HG03571 (cell line): ENCODE measurements around the gene LGI4.

Experiments used
- ATAC-seq: cut with Tn5 transposase; IDR thresholded peaks from one replicate; pipeline ENCODE4 v1.9.1; 2021; ENCODE audit not compliant: unreplicated experiment

Gene LGI4

DNA sequence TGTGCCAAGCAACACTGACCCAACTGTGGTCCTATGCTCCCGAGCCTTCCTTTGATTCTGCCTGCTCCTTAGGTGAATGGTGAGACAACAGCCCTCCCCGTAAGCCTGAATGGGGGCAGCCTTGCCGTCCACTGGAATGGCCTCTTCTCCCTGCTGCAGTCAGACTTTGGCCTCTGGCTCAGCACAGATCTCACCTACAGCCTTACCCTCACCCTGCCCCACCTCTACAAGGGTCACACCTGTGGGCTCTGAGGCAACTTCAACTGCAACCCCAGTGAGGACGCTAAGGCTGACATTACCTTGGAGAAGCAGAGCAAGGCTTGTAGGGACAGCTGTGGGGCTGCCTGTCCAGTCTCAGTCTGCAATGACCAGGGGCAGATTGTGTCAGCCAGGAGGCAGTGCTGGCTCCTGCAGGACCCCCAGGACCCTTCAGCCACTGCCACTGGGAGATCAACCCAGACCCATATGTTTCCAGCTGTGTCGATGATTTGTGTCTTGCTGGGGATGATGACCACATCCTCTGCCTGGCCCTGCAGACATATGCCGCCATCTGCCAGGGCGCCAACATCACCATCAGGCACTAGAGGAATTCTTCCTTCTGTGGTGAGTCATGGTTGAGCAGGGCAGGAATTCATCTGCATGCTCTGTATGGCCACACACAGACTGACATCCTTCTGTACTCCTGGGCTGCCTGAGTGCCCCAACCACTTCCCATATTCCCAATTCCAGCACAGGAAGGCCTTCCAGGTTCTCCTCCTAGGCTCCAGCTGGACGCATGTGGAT is 46.5 kb downstream of the LGI4 start:
- ATAC-seq = no peak

GRCh38 chr19:35087393-35087792 is 47.5 kb downstream of the LGI4 start:
- ATAC-seq = no peak

- ATAC-seq = no peak
Measured at GRCh38 chr19:35086455-35086854, 48.4 kb downstream of the LGI4 start.

- peak; percentile 54 for ATAC-seq
Measured at GRCh38 chr19:35085947-35086346, 48.9 kb downstream of the LGI4 start.

- no peak for ATAC-seq
Measured at GRCh38 chr19:35084509-35084762, 50.4 kb downstream of the LGI4 start.

DNA sequence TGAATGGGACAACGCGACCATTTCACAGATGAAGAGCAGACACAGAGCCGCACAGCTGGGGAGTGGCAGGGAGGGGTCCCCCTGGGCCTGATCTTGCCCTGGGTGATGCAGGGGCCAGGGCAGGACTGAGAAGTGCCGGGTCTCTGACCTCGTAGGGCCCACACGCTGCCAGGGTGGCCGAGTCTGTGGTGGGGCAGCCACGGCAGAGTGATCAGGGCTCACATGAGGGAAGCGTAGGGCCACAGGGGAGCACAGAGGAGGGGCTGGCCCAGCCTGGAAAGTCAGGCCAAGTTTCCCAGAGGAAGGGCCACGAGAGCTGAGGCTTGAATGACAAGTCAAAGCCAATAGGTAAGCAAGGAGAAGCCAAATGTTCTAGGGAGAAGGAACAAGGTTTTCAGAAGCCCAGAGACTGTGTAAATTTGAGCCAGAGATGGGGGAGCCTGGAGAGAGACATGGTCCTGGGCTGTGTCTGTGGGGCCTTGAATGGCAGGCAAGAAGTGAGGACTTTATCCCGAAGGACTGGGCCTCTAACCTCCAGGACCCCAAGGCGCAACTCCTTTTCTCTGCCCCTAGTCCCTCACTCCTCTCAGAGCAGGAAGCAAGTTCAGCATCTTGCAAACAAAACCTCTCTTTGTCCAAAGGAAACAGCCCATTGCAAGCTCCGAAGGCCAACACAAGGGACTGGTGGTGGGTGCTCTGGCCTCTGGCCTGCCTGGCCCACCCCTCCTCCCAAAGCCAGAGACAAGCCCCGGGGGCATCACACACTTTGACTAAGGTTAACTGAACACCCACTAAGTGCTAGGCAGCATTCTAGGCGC is 51.0 kb downstream of the LGI4 start:
- no peak for ATAC-seq

- no peak for ATAC-seq
Measured at GRCh38 chr19:35081201-35081600, 53.7 kb downstream of the LGI4 start.

GRCh38 chr19:35080613-35081170 is 54.2 kb downstream of the LGI4 start:
- ATAC-seq = no peak

GRCh38 chr19:35079826-35080225 is 55.0 kb downstream of the LGI4 start:
- ATAC-seq = no peak

GRCh38 chr19:35077411-35078223 is 57.2 kb downstream of the LGI4 start:
- ATAC-seq = no peak

DNA sequence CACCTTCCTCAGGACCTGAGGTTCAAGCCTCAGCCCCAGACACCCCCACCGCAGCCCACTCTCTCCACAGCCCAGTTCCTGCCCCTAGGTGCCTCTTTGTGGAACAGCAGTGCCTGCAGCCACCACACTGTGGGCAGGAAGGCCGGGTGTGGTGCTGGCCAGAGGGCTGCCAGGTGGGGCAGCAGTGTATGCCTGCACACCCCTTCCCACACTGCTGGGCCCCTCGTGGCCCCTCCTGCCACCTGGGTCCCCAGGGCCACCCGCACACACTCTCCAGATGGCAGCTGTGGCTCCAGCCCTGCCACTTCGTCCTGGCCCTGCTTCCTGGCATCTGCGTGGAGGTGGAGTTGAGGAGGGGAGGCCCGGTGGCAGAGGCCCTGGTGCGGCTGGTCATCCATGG is 58.2 kb downstream of the LGI4 start:
- no peak for ATAC-seq

- ATAC-seq = no peak
Measured at GRCh38 chr19:35076026-35076370, 58.9 kb downstream of the LGI4 start.

DNA sequence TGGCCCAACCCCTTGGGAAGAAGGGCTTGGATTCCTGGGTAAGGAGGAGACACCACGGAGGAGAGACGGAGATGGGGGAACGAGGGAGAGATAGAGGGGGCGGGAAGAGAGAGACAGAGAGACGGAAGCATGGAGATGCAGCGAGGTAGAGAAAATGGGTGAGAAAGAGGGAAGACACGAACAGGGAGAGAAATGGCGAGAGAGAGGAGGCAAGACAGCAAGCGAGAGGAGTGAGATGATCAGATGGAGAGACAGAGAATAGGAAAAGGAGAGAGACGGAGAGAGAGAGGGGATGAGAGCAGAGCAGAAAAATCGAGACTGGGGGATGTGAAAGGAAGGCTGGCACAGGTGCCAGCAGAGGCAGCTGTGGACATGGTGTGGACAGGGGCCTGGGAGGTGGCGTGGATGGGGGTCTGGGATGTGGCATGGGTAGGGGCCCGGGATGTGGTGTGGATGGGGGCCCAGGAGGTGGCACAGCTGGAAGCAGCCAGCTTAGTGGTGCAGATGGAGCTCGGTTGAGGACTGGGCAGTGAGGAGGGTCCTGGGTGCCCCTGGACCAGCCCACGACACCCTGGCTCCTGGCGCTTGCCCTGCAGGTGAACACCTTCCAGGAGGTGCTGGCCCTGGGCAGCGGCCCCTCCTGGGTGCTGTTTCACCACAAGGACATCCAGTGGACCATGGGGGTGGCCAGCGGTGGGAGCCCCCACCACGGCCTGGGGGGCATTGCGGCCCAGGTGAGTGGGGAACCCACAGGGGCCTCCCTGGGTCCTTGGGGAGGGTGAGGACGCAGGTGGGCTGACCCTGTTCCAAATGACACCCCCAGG is 59.4 kb downstream of the LGI4 start:
- no peak for ATAC-seq
